ENCODE results near the gene DHCR24.

GRCh38 chr1:54819733-54820132, 67.3 kb downstream of the DHCR24 start:
- TF ChIP-seq CTCF (IDR thresholded peaks at IDR 0.05), result no peak
- TF ChIP-seq POLR2A (IDR thresholded peaks at IDR 0.05), result no peak
- TF ChIP-seq POLR2AphosphoS5 (IDR thresholded peaks at IDR 0.05; ENCODE audit: insufficient read depth in 1 of 2, low read depth in 1 of 2), result no peak

Data from vagina (tissue), 2 donors.